Stimulated activated CD4-positive, alpha-beta T cell treated with anti-CD3 and anti-CD28 coated beads, Interleukin-1b, Interleukin-23, amount 100 ng/mL, for 4 hours (primary cell): ENCODE results near the gene ACTA1.
"Not testable (repeated sequence)": the region's sequence is repeated elsewhere in the genome, so short reads cannot be mapped to it uniquely, and the experiment has no call there.

Experiments used
- DNase-seq, 2 donors: peaks; one replicate each; pipeline ENCODE4 v3.0.0-alpha.2; 2020; ENCODE audit warnings: low read depth in 2 of 2

ACTA1 gene

DNA sequence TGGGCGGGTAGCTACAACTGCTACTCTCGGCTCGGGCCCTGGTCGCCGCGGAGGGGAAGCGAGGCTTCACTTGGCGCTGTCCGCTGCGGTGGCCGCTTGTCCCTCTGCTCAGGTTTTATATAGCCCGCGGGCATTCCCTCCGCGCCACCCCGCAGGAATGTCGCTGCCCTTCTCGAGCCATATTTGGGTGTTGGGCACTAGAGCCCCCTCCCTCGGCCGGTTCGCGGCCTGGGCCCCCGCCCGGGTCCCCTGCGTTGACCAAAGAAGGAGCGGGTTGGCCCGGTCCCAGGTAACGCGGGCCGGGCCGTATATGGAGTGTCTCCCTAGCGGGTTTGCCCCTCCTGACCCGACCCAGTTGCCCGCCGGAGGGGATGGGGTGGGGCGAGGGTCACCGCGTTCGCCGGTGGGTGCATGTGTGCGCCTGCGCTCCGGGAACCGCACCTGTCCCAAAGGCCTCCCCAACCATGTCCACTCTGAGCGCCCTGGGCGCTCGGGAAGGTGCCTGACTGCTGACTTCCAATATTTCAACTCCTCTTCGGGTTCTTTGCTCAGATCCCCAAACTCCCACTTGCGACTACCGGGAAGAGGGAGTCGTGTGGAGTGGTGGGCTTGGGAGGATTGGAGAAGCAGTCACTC lies at the start of gene ACTA1:
TSS of gene ACTA1 (minus strand) at position 90 of the 636 bp plus-strand sequence. CDS start 979 bp downstream, outside the sequence.
- no peak for DNase-seq

DNA sequence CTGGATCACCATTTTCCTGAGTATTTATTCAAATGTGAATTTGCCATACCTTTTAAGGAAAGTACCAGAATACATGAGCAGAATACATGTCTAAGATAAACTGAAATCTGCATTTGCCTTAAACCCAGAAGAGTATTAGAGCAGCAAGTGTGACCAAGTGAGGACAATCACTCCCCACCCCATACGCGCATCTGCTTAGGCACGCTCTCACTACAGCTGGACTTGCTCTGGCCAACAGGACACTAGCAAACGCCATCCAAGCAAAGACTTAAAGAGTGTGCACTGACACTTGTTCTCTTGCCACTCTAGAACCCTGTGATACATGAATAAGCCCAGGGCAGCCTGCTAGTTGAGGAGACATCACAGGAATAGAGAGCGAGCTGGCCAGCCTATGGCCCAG lies 48.6 kb upstream of the ACTA1 start:
- DNase-seq, result no peak

DNA sequence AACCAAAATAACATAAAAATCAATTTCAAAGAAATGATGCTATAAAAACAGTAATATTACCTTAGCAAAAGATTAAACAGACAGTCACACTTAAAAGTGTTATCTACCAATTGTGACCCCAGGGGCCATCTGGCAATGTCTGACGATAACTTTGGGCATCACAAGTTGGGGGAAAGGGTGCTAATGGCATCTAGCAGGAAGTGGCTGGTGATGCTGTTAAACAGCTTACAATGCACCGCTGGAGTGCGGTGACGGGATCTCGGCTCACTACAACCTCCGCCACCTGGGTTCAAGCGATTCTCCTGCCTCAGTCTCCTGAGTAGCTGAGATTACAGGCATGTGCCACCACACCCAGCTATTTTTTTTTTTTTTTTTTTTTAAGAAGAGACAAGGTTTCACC lies 46.6 kb upstream of the ACTA1 start:
- DNase-seq, result no peak

DNA sequence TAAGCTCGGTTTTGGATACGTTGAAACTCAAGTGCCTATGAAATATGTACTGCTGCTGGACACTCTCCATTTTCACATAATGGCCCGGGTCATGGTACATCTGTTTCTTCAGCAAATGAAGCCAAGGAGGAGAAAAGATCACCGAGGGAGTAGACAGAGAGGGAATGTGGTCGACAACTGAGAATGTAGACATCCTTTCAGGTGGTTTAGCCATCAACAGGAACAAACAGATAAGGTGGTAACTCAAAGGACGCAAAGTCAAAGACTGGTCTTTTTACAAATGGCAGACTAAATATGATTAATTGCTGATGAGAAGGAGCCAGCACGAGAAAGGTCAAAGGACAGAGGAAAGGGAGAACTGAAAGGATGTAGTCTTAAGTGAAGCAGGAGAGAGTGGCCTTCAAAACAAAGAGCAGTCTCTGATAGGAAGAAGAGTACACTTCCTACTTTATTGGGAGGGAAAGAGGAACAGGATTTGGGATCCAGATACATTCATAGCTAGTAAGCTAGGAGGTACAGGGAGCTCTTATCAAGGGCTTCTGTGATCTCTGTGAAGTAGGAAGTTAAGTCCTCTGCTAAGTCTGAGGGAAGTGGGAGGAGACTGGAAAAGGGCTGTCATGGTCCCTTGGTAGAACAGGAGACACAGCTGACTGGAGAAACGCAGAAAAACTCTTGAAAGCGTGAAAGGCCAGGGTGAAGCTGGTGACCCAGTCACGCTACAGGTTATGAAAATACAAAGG lies 45.9 kb upstream of the ACTA1 start:
- no peak for DNase-seq

- DNase-seq, result no peak
Measured at GRCh38 chr1:229478852-229479251, 45.0 kb upstream of the ACTA1 start.

- DNase-seq, result not testable (repeated sequence)
Measured at GRCh38 chr1:229475859-229476258, 42.0 kb upstream of the ACTA1 start.

DNA sequence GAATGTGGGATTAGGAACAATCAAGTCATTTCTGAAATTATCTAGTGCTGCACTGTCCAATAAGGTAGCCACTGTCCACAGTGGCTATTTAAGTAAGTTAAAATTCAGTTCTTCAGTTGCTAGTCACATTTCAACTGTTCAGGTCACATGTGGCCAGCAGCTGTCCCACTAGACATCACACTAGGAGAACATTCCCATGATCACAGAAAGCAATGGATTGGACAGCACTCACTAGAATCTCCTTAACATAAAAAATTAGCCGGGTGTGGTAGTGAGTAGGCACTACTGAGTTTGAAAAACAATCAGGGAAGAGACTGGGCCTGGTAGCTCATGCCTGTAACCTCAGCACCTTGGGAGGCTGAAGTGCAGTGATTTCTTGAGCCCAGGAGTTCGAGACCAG lies 40.6 kb upstream of the ACTA1 start:
- DNase-seq, result no peak

- no peak for DNase-seq
Measured at GRCh38 chr1:229471175-229471574, 37.3 kb upstream of the ACTA1 start.

DNA sequence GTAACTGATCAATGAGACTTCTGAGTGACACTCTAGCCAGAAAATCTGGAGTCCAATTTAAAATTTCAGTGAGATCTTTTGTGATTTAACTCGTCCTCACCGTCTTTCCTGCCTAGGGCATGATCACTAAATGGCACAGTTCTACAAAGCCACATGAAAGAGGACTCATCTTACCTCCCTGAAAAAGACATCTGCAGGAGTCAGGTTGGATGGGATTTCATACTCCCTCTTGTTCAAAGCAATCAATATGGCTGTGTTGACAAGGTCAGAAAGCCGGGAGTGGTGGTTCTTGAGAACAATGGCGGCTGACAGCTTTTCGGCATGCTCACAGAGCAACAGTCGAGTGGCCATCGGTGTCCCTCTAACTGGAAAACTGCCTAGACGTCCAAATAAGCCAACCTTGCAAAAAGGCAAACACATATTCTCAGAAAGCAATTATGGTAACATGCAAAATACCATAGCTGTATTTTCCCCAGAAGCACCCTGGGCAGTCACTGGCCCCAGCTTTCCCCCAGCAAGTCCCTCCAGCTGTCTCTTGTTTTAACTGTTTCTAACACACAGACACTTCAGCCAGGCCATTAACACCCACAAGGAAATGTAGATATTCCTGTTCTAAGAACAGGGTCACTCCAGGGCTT lies 36.6 kb upstream of the ACTA1 start:
- no peak for DNase-seq

- no peak for DNase-seq
Measured at GRCh38 chr1:229466887-229467286, 33.0 kb upstream of the ACTA1 start.

- DNase-seq, result no peak
Measured at GRCh38 chr1:229464672-229465071, 30.8 kb upstream of the ACTA1 start.

- no peak for DNase-seq
Measured at GRCh38 chr1:229461032-229461668, 27.3 kb upstream of the ACTA1 start.

- DNase-seq, result no peak
Measured at GRCh38 chr1:229459815-229460214, 25.9 kb upstream of the ACTA1 start.

DNA sequence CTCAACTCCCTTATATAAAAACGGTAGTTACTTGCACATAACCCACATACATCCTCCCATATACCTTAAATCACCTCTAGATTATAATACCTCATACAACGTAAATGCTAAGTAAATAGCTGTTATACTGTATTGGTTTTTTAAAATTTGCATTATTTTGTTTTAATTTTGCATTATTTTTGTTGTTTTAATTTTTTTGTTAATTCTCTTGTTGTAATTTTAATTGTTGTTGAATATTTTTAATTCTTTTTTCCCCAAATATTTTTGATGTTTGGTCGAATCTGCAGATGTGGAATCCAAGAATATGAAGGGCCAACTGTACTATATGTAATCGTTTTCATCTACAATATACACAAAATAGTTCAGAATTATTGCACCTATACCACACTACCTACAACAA lies 23.5 kb upstream of the ACTA1 start:
- no peak for DNase-seq

- DNase-seq, result no peak
Measured at GRCh38 chr1:229456016-229456415, 22.1 kb upstream of the ACTA1 start.

DNA sequence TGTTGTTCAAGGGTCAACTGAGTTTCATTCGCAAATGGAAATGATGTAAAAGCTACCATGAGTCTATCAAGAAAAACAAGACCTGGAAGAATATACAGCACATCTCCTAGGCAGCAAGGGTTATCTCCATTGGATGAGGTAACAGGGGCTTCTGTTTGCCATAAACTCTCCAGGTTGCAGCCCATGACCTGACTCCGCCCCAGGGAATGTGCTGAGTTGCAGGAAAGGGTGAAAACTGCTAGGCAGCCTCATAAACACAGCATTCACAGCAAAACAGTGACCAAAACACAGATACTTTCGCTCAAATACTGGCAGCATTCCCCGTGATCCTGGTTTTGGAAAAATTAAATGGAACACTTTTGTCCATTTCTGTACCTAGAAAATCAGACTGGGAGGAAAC lies 20.2 kb upstream of the ACTA1 start:
- DNase-seq, result no peak

DNA sequence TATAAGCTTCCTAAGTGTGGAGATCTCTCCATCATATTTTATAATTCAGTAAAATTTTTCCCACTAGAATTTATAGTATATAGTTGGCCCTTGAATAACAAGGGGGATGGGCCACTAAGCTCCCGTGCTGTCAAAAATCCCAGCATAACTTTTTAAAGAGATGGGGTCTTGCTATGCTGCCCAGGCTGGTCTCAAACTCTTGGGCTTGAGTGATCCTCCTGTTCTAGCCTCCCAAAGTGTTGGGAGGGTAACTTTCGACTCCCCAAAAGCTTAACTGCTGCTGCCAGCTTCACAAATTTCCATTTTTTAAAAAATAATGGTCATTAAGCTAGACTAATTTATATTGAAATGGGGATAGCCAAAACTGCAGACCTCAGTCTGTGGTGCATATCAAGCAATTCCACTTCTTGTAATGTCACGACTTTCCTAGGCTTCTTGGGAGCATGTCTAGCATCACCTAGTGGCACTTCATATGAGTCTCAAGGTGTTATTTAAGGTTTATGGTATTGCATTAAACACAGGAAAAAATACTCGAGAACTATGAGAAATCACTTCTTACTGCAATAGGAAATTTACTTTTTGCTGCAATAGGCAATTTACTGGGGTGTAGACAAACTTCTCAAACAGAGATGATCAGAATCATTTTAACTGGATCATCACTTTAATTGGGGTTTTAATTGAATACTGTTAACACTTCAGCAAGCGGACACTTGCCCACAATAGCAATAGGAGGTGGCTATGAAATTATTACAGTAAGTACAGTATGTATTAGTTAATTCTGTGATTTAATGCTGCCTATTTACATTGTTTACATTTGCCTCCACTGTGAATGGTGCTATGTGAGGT lies 19.3 kb upstream of the ACTA1 start:
- DNase-seq, result no peak

GRCh38 chr1:229448845-229449244 lies 15.0 kb upstream of the ACTA1 start:
- no peak for DNase-seq

DNA sequence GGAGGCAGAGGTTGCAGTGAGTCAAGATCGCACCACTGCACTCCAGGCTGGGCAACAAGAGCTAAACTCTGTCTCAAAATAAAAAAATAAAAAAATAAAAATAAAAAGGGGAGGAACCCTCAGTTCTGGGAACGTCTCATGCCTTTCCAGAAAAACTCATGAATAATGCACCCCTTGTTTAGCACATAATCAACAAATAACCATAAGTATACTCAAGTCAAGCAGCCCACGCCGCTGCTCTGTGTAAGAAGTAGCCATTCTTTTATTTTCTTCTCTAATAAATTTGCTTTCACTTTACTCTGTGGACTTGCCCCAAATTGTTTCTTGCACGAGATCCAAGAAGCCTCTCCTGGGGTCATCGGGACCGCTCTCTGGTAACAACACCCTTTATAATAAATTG lies 14.5 kb upstream of the ACTA1 start:
- DNase-seq, result no peak

- no peak for DNase-seq
Measured at GRCh38 chr1:229447809-229448252, 13.9 kb upstream of the ACTA1 start.

- DNase-seq, result no peak
Measured at GRCh38 chr1:229445828-229446227, 11.9 kb upstream of the ACTA1 start.
